ENCODE results near the gene PRPF19. TPM values are rescaled to one million over a fixed set of nuclear protein-coding genes. Genes with fewer than 3 reads are reported as not detected.

Gene PRPF19
- total and polyA plus RNA-seq, 10 of the 15 experiments (the other 5 are each of a cell fraction or from before 2014, with no cell fraction given), result 8.7 to 170 (median 61.3) TPM

- TF ChIP-seq PRDM15 (CRISPR knock-in tag; IDR thresholded peaks at IDR 0.05), result no peak
- TF ChIP-seq NFXL1 (IDR thresholded peaks at IDR 0.05; ENCODE audit: borderline replicate concordance), result no peak
- TF ChIP-seq ESRRA (IDR thresholded peaks at IDR 0.05; ENCODE audit: low read length), result no peak
- TF ChIP-seq RBBP5 (conservative IDR thresholded peaks at IDR 0.05), result no peak
- TF ChIP-seq EZH2 (IDR thresholded peaks at IDR 0.05; ENCODE audit: borderline replicate concordance, control insufficient read depth, low read depth, low read length), result no peak
Observed at GRCh38 chr11:60872961-60873524, 33.3 kb downstream of the PRPF19 start (continued).

- Histone ChIP-seq H4K20me1 (ENCODE audit: control insufficient read depth, insufficient read depth) (no peaks in the 10 kb centered on the region; the same call in 1 of the 2 replicates), H3K27me3 (replicated peaks in 1 of 2; ENCODE audit: control insufficient read depth in 2 of 2, insufficient read depth in 2 of 2, low read length in 1 of 2) (no peaks in the 10 kb centered on the region), H3K4me1 (ENCODE audit: control insufficient read depth, insufficient read depth, low read length) (no peaks in the 10 kb centered on the region), H3K36me3 (ENCODE audit: control insufficient read depth in 2 of 2, insufficient read depth in 2 of 2, low read length in 1 of 2) (no peaks in the 10 kb centered on the region; a peak in 2 of 4 replicates), H3K4me2 (ENCODE audit: control insufficient read depth, insufficient read depth) (no peak overlapping the region), H3K79me2 (ENCODE audit: control insufficient read depth, insufficient read depth, low read length) (no peaks in the 10 kb centered on the region), H2AFZ (ENCODE audit: control insufficient read depth, low read depth, low read length) (no peak overlapping the region), H3K27ac (ENCODE audit: control insufficient read depth, insufficient read depth) (no peak overlapping the region), H3K9ac (ENCODE audit: control insufficient read depth, insufficient read depth, low read length) (no peak overlapping the region), H3K4me3 (no peak overlapping the region), H3K9me3 (replicated peaks; ENCODE audit: control insufficient read depth, insufficient read depth, low read length) (no peaks in the 10 kb centered on the region)
- ChIA-PET RAD21 (ENCODE audit: unreplicated experiment) (interaction anchor here (1.0 kb wide), 1 partner anchor 42 kb away, joined by 3 read pairs; no protein-coding TSS in a partner anchor), POLR2A (no interaction called here), SMC1A (ENCODE audit: uncharacterized antibody, unreplicated experiment) (interaction anchor here (0.8 kb wide), 1 partner anchor 11 kb away, joined by 3 read pairs; no protein-coding TSS in a partner anchor), CTCF (interaction anchor here (1.2 kb wide), 1 partner anchor 41 kb away, joined by 3 read pairs; no protein-coding TSS in a partner anchor)
- ATAC-seq, result no peak
- intact Hi-C loops (cut with micrococcal nuclease; ENCODE audit: unreplicated experiment), result no loop called here
- in situ Hi-C loops (cut with MboI), result no loop called here
- DNase-seq (ENCODE audit: low read depth, low spot score), result no peak
- no TSS peak for BruUV-seq (replicated peaks)
- WGBS (ENCODE audit: insufficient coverage, insufficient replicate concordance, low lambda C conversion rate, missing lambda C conversion rate), result 78% methylated on average over 6 of the region's 6 CpGs
- FAIRE-seq, result no peak
- no peak for TF ChIP-seq E2F8 (IDR thresholded peaks at IDR 0.05; ENCODE audit: low read depth, partially characterized antibody)
- no peak for TF ChIP-seq ASH2L (IDR thresholded peaks at IDR 0.05; ENCODE audit: borderline replicate concordance, low read depth)
- no peak for TF ChIP-seq EGR1 (IDR thresholded peaks at IDR 0.05; ENCODE audit: borderline replicate concordance in 1 of 2, low read depth in 2 of 2, low read length in 2 of 2)
- no peak for TF ChIP-seq ZNF217 (IDR thresholded peaks at IDR 0.05)
- no peak for TF ChIP-seq RELB (IDR thresholded peaks at IDR 0.05; ENCODE audit: low read depth)
Observed at GRCh38 chr11:60872124-60872960, 34.0 kb downstream of the PRPF19 start.

All from GM12878 (cell line).